Fibroblast of the conjunctiva (primary cell): Measurements from ENCODE around the gene DTX4.

Experiments used
- DNase-seq: peaks from one replicate; pipeline ENCODE4 v3.0.0-alpha.2; 2010; ENCODE audit warnings: low read depth

Gene DTX4

DNA sequence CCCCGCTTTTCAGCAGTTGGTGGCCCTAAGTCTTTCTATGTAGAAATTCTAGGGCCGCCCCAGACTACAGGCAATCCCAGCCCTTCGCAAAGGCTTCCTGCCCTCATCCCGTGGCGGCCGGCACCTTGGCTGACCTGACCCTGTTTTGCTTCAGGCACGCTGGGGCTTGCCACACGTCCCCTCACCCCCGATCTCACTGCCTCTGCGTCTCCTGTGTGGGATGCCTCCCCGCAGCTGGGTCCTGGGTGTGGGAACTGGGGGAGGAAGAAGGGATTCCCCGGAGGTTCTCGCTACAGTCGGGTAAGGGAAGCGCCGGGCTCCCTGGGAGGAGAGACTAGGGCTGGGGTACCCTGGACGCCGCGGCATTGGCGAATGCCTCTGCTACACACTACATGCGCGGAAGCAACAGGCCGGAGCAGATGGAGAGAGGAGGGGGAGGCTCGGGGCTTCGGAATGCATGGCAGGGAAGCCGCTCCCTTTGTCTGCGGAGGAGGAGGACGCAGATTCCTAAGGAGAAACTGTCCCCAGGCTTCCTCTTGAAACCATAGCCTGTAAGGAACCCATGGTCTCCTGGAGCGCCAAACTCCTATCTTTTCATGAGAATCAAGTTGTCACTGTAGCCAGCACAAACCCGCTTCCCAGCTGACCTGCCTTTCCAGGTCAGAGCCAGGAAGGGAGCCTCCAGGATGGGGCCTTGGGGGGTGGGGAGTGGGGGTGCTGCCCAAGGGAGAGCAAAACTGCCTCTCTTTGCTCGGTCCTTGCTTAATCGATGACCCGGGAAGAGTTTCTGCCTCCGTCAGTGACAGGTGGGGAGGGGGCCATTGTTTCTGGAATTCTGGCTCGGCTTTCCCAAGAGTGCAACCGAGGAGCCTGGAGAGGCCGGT is 1.4 kb downstream of the DTX4 start:
- no peak for DNase-seq

DNA sequence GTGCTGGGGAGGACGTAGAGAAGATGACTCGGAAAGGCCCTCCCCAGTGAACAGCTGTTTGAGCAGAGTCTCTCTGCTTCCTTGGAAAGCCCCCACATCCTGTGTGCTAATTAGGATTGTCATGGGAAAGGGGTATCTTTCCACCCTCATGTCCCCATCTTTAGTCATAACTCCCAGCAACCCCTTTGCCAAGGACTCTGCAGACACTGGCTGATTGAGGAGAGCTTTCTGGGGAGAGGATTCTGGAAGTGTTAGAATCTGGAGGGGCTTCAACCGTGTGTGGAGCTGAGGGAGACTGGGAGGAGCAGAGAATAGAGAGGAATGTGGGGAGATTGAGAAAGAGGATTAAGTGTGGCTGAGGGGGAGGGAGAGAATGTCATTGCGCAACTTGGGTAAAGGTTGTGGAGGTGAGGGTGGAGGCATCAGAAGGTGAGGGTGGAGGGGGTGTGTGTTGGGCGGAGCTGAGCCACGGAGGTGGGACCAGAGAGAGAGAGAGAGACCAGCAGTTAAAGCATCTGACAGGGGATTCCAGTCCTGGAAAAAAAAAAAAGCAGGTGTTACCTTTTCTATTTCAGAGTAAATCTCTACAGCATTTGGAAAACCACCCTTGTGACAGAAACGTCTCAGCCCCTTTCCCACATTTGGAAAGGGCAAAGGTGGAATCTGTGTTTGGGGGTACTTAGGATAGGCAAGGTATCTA is 2.2 kb downstream of the DTX4 start:
- DNase-seq, result no peak

DNA sequence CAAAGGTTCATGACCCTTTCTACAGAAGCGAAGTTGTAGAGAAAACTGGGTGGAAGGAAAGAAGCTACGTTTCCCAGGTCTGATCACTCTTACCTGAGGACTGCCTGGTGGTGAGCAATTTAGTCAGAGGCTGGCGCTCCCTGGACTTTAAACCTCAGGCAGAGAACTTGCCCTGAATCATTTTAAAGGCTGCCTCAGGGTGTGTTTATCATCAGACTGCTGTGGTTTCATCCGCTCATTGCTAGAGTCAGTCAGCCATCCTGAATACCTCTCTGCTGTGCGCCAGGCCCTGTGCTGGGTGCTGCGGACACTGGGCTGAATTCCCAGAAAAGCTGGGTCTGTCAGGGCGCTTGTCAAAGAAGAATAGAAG is 2.7 kb downstream of the DTX4 start:
- no peak for DNase-seq

GRCh38 chr11:59175091-59175501 is 3.2 kb downstream of the DTX4 start:
- DNase-seq, result no peak

DNA sequence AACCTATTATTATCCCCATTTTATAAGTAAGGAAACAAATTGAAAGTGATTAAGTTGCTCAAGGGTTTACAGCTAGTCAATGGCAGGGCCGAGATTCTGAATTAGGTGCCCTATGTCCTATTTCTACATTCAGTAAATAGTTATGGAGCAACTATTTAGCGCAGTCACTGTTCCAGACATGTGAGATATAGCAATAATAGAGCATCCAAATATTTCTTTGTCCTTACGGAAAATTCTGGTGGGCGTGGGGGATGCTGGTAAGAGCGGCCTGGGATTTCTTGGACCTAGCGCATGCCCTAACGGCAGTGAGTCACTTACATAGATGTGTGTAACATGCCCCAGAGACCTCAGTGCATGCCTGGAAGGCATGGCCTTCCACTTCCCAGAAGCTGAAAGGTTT is 4.4 kb downstream of the DTX4 start:
- no peak for DNase-seq

DNA sequence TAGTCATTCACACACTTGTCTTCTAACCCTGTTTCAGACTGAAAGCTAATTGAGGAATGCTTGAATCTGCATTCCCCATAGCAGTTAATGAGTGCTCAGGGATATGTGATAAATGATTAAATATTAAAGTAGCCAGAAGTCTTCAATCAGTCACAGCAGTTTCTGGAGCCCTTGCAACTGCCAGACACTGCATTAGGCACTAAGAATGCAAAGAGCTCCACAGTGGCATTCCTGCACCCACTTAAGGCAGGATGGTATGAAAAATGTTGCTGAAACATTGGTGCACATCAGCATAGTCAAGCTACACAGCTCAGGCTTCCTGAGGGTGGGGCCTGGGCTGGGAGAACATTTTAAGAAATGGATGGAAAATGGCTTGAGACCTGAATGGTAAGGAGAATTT is 6.5 kb downstream of the DTX4 start:
- no peak for DNase-seq

GRCh38 chr11:59179121-59179520 is 7.2 kb downstream of the DTX4 start:
- DNase-seq, result no peak

- no peak for DNase-seq
Measured at GRCh38 chr11:59180168-59180776, 8.3 kb downstream of the DTX4 start.

DNA sequence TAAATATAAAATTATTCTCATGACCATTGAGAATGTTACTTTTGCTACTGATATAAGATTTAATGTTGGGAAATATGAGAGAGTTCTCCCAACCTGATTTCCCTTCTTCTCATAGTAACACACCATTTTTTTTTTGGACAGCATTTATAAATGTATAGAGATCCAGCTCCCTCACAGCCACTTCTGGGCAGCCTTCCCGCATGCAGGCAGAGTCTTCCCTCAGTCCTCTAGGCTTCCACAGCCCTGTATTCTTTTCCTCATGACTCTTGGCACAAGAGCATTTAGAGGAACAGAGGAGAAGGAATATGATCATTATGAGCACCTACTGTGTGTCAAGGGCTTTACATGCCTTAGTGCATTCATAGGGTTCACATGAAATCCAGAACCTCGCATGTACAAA is 9.0 kb downstream of the DTX4 start:
- DNase-seq, result no peak

DNA sequence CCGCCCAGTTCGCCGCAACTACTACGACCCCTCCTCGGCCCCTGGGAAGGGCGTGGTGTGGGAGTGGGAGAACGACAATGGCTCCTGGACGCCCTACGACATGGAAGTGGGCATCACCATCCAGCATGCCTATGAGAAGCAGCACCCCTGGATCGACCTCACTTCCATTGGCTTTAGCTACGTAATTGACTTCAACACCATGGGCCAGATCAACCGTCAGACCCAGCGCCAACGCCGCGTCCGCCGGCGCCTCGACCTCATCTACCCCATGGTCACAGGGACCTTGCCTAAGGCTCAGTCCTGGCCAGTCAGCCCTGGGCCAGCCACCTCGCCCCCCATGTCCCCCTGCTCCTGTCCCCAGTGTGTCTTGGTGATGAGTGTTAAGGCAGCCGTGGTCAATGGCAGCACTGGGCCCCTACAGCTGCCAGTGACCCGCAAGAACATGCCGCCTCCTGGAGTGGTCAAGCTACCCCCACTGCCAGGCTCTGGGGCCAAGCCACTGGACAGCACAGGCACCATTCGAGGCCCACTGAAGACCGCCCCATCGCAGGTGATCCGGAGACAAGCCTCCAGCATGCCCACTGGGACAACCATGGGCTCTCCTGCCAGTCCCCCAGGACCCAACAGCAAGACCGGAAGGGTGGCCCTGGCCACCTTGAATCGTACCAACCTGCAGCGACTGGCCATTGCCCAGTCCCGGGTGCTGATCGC is 10.0 kb downstream of the DTX4 start:
- DNase-seq, result no peak

DNA sequence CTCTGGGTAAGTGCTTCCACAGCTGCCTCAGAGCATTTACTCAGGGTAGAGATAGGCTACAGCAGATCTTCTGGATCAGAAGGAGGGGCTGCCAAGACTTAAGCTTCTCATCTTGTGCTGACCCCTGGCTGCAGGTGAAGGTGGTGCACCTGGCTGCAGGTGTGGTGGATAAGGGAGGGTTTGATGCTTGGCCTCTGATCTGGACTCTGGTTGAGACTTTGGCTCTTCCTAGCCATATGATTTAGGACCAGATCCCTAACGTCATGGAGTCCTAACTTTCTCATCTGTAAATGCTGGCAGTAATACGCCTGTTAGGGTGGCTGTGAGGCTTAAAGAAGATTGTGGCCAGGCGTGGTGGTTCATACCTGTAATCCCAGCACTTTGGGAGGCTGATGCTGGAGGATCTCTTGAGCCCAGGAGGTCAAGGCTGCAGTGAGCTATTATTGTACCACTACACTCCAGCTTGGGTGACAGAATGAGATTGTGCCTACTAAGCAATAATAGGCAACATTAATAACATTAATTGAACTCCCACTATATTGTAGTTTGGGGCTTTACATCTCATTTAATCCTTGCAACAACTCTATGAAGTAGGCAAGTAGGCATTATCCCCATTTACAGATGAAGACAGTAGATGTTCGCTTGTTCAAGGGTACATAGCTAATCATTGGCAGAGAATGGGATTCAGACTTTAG is 10.7 kb downstream of the DTX4 start:
- DNase-seq, result no peak

GRCh38 chr11:59183771-59184170 is 11.8 kb downstream of the DTX4 start:
- peak; percentile 44 for DNase-seq

DNA sequence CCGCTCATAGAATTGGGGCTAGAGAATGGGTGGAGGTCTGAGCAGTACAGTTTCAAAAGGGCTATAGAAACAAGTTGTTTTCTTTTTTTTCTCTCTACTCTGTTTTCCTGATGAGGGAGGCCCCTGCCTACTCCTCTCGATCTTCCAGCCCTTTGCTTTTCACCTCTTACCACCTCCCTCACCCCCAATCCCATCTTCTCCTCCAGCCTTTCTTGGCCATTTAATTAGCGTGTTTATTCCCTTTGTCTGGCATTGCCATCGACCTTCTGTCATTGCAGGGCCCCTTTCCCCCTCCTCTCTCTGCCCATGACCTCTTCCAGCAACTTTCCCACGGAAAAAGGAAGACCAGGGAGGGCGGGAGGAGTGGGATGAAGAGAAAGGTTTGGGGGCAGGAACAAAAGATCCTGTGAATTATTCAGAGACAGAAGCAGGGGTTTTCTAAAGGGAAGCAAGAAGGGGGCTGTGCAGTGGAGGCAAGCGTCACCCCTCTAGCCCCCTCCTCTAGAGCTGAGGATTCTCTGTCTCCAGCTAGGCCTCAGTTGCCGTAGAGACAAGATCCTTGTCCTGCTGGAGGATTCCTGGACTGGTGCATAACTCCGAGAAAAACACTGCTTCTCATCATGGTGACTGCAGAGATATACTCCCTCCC is 12.9 kb downstream of the DTX4 start:
- DNase-seq, result no peak

DNA sequence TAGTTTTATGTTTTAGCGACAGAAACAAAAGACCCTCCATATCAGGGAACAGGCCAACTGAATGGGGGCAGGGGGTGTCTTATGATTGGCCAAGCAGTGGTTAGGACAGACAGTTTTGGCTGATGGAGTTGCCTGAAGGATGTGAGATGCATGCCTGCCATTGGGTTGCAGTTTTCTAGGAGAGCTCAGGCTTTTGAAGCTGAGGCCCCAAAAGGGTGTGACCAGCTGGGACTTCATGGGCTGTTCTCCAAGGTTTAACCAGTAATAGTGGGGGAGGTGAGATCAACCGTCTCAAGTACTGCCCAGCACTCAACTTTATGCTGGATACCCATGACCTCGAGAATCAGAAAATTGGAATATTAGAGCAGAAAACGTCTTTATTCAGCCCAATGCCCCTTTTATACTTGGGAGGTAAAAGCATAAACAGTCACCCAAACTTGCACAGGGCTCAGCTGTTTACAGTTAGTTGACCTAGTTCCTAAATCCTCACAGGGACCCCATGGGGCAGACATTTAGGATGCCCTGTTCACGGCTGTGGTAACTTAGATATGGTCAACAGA is 13.5 kb downstream of the DTX4 start:
- no peak for DNase-seq

GRCh38 chr11:59186130-59186594 is 14.2 kb downstream of the DTX4 start:
- DNase-seq, result no peak

GRCh38 chr11:59187035-59187434 is 15.1 kb downstream of the DTX4 start:
- DNase-seq, result no peak

DNA sequence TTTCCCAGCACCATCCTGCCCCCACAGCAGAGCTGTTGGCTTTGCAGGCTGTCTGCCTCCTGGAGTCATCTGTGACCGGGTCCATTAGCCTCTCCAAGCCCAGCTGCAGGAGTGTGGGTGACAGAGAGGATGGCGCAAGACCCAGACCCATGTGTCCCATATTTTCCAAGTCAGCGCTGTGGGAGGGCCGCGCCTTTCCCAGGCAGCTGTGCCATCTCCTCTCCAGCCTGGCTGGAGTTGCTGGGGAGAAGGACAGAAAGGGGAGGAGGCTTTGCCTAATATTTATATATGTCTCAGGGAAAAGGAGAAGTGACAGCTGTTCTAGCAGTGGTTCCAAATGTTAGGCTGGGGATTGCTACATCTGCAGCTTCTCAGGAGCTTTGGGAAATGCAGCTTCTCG is 15.7 kb downstream of the DTX4 start:
- DNase-seq, result no peak

DNA sequence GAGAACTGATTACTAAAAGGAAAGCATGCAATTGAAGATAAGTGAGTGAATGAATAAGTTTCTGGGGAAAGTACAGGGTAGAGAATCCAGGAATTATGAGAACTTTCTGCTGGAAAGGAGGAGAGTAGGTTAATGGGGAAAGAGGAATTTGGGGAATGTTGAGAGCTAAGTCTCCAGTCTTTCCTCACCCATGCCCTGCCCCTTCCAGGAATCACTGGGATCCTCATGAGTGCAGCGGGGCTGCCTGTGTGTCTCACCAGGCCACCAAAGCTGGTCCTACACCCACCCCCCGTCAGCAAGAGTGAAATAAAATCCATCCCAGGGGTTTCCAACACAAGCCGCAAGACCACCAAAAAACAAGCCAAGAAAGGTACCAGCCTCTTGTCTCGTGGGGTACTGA is 17.0 kb downstream of the DTX4 start:
- DNase-seq, result no peak

GRCh38 chr11:59189986-59190385 is 18.1 kb downstream of the DTX4 start:
- DNase-seq, result no peak

- no peak for DNase-seq
Measured at GRCh38 chr11:59191095-59191494, 19.2 kb downstream of the DTX4 start.

DNA sequence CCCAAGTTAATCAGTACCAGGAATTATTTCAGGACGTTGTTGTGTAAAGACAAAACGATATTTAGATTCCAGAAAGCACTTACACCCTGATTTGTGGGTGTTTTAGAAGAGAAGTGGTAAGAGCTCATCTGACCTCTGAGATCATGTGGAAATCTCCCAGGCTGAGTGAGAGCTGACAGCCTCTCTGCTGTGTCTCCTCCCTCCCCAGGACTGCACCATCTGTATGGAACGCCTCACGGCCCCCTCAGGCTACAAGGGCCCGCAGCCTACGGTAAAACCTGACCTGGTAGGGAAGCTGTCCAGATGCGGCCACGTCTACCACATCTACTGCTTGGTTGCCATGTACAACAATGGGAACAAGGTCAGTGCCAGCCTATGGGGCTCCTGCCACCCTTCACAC is 20.0 kb downstream of the DTX4 start:
- DNase-seq, result no peak
